ENCODE measurements around the gene CREB3L2.

DNA sequence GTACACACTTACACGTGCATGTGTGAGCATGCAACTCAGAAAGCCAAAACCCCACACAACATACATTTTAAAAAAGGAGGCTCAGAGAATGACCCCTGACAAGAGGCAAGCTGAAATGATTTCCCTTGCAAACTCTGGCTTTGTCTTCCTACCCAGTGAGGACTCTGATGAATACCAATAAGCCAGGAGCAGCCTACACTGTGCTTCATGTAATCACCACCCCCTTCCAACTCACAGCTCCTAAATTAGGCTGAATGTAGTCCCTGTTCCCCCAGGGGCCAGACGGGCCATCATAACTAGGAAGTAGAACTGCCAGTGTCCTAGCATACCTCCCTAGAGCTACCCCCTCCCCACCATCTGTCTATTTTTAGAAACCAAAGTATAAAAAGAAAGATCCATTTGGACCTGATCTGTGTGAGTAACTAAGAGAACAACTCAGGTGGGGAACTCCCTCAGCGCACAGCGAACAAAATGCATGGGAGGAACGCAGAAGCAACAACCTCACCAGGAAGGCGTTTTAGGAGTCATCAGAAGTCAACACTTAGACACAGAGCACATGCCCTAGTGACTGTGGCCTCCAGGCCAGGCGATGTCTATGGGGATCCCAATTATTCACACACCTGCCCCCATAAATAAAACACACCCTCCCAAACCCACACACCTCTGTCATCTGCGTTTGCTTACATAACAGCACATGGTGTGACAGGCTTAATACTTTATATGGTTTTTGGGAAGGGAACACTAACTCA, 157.0 kb downstream of the CREB3L2 start:
- TF ChIP-seq, protein P1, sequence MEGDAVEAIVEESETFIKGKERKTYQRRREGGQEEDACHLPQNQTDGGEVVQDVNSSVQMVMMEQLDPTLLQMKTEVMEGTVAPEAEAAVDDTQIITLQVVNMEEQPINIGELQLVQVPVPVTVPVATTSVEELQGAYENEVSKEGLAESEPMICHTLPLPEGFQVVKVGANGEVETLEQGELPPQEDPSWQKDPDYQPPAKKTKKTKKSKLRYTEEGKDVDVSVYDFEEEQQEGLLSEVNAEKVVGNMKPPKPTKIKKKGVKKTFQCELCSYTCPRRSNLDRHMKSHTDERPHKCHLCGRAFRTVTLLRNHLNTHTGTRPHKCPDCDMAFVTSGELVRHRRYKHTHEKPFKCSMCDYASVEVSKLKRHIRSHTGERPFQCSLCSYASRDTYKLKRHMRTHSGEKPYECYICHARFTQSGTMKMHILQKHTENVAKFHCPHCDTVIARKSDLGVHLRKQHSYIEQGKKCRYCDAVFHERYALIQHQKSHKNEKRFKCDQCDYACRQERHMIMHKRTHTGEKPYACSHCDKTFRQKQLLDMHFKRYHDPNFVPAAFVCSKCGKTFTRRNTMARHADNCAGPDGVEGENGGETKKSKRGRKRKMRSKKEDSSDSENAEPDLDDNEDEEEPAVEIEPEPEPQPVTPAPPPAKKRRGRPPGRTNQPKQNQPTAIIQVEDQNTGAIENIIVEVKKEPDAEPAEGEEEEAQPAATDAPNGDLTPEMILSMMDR (IDR thresholded peaks at IDR 0.05): no peak
- TF ChIP-seq POLR2AphosphoS5 (IDR thresholded peaks at IDR 0.05): no peak
- TF ChIP-seq POLR2A (IDR thresholded peaks at IDR 0.05): no peak
- no peak for TF ChIP-seq EP300 (IDR thresholded peaks at IDR 0.05)
